ENCODE results near the gene POLK.

GRCh38 chr5:75524071-75524470 is 12.4 kb downstream of the POLK start:
- TF ChIP-seq, protein P1, sequence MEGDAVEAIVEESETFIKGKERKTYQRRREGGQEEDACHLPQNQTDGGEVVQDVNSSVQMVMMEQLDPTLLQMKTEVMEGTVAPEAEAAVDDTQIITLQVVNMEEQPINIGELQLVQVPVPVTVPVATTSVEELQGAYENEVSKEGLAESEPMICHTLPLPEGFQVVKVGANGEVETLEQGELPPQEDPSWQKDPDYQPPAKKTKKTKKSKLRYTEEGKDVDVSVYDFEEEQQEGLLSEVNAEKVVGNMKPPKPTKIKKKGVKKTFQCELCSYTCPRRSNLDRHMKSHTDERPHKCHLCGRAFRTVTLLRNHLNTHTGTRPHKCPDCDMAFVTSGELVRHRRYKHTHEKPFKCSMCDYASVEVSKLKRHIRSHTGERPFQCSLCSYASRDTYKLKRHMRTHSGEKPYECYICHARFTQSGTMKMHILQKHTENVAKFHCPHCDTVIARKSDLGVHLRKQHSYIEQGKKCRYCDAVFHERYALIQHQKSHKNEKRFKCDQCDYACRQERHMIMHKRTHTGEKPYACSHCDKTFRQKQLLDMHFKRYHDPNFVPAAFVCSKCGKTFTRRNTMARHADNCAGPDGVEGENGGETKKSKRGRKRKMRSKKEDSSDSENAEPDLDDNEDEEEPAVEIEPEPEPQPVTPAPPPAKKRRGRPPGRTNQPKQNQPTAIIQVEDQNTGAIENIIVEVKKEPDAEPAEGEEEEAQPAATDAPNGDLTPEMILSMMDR (IDR thresholded peaks at IDR 0.05): no peak
- no peak for TF ChIP-seq POLR2AphosphoS5 (IDR thresholded peaks at IDR 0.05)

Data from suprapubic skin (tissue), 3 donors.